ENCODE data around the gene ASAP3. TPM values are rescaled to one million over a fixed set of nuclear protein-coding genes. Genes with fewer than 3 reads are reported as not detected.

Gene ASAP3
- total and polyA plus RNA-seq, 2 of the 4 experiments (the other 2 are of a cell fraction): 18.6 to 18.8 TPM

- no peaks in the 10 kb centered on the region for H4K20me1 ChIP-seq (ENCODE audit: insufficient read depth, low read length)
- POLR2A ChIA-PET (ENCODE audit: unreplicated experiment): no interaction called here
- no peak overlapping the region for H2BK5ac ChIP-seq (ENCODE audit: low read depth, low read length, poor library complexity, severe bottlenecking)
- peaks cover 9% of the 10 kb centered on the region; the same call in 1 of the 2 replicates for H3K4me1 ChIP-seq (ENCODE audit: control insufficient read depth, insufficient read depth, low read length)
- peak overlapping the region; percentile 39; the same call in 1 of the 2 replicates for H4K91ac ChIP-seq (ENCODE audit: insufficient read depth, low read depth, low read length)
- no peak overlapping the region for H3K18ac ChIP-seq (ENCODE audit: low read depth, low read length)
- WGBS, 2 experiments (ENCODE audit: extremely low coverage in 2 of 2, insufficient read length in 1 of 2): 22% methylated on average over 6 of the region's 9 CpGs; no CpG with 5 or more reads in 1 of the 2 experiments
- CTCF ChIA-PET: interaction anchor here (0.5 kb wide), 1 partner anchor 108 kb away, joined by 3 read pairs; no protein-coding TSS in a partner anchor
- H2BK20ac ChIP-seq (ENCODE audit: low read depth, low read length): no peak overlapping the region
- H3K9ac ChIP-seq (ENCODE audit: low read depth, low read length): no peak overlapping the region
- peak; percentile 61 for ATAC-seq (ENCODE audit: low read depth)
- H3K79me1 ChIP-seq (ENCODE audit: low read depth in 1 of 2, low read length in 2 of 2): peaks cover 0 to 7% of the 10 kb centered on the region in 2 experiments; a peak in 1 of 4 replicates
- H3K9me3 ChIP-seq (ENCODE audit: control insufficient read depth, insufficient read depth, low read length): no peaks in the 10 kb centered on the region
- TF ChIP-seq MAFK (IDR thresholded peaks at IDR 0.05; ENCODE audit: low read depth, low read length) (no peak; the same call in 1 of the 2 replicates), CEBPB (IDR thresholded peaks at IDR 0.05; ENCODE audit: low read depth, low read length) (no peak), SMC3 (IDR thresholded peaks at IDR 0.05; ENCODE audit: low read depth, low read length) (no peak)
- H2BK120ac ChIP-seq (ENCODE audit: low read depth, low read length): no peak overlapping the region
- H4K5ac ChIP-seq (ENCODE audit: low read depth, low read length): no peak overlapping the region
- H3K14ac ChIP-seq (replicated peaks; ENCODE audit: low read depth, low read length): no peak overlapping the region
- dilution Hi-C loops (cut with HindIII; ENCODE audit: low sequenced_read_pairs, unreplicated experiment): no loop called here
- no peak overlapping the region for H3K4ac ChIP-seq (ENCODE audit: low read depth, low read length)
- no peak overlapping the region for H3K27ac ChIP-seq (ENCODE audit: insufficient read depth, low read length)
- no TSS peak for BruUV-seq (replicated peaks)
- H2AK9ac ChIP-seq (replicated peaks; ENCODE audit: low read depth, low read length, poor library complexity): no peak overlapping the region
- H3K27me3 ChIP-seq (ENCODE audit: control insufficient read depth, insufficient read depth, low read length): no peaks in the 10 kb centered on the region
- no peak overlapping the region for H3K23ac ChIP-seq (ENCODE audit: low read depth, low read length)
- 0 out of 2 replicates have a peak, but pooled peaks cover 2% of the 10 kb centered on the region for H3K9me1 ChIP-seq (ENCODE audit: insufficient read depth, low read length)
- H4K8ac ChIP-seq (ENCODE audit: low read depth in 2 of 2, low read length in 2 of 2): no peak overlapping the region
- H2AFZ ChIP-seq (replicated peaks; ENCODE audit: low read length, poor library complexity): peak overlapping the region; percentile 66
- H3K36me3 ChIP-seq (ENCODE audit: control insufficient read depth, insufficient read depth, low read length): no peaks in the 10 kb centered on the region
- no peak overlapping the region for H2AK5ac ChIP-seq (ENCODE audit: low read depth, low read length)
- DNase-seq: peak; percentile 46
- in situ Hi-C loops (cut with MboI; ENCODE audit: low sequenced_read_pairs): no loop called here
- no peak overlapping the region for H3K4me3 ChIP-seq (ENCODE audit: insufficient read depth, low read depth, low read length)
- intact Hi-C loops (cut with micrococcal nuclease): no loop called here
- no peak overlapping the region for H2BK15ac ChIP-seq (ENCODE audit: low read depth, low read length)
- no peak overlapping the region for H3K4me2 ChIP-seq (ENCODE audit: low read depth, low read length)
- H3K56ac ChIP-seq (ENCODE audit: extremely low read depth, insufficient read depth, low read length): no peak overlapping the region
These were observed 44.4 kb upstream of the ASAP3 start for GRCh38 chr1:23528250-23528978.
